Activated CD4-positive, CD25-positive, alpha-beta regulatory T cell (primary cell): ENCODE data around the gene SLC22A17.
"Not testable (repeated sequence)": the region's sequence is repeated elsewhere in the genome, so short reads cannot be mapped to it uniquely, and the experiment has no call there.

Source experiments
- DNase-seq, 4 experiments: peaks; one replicate each; lab custom pipeline; 2025; lab: John Stamatoyannopoulos, UW

The SLC22A17 gene

GRCh38 chr14:23352506-23353432 lies at the start of gene SLC22A17:
Gene SLC22A17 (minus strand): TSS chr14:23352887.
- peak in 3 of 4 experiments; percentile 9 to 24 (median 14) for DNase-seq

- no peak for DNase-seq
These were observed 48.6 kb upstream of the SLC22A17 start for GRCh38 chr14:23401291-23401690.

DNA sequence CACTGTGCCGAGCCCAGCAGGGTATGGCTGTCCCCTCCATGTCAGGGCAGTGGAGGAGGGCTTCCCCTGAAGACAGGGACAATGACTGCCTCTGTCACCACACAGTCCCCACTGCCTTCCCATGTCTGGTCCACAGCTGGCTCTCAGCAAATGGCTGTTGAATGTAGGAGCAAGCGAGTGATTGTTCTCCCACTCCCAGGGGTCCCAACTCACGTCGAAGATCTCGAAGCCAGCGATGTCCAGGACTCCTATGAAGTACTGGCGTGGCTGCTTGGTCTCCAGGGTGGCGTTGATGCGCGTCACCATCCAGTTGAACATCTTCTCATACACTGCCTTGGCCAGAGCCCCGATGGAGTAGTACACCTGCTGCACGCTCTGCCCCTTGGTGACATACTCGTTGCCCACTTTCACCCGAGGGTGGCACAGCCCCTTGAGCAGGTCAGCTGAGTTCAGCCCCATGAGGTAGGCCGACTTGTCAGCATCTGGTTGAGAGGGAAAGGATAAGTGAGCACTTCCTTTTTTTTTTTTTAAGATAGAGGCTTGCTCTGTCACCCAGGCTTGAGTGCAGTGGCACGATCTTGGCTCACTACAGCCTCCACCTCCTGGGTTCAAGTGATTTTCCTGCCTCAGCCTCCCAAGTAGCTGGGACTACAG lies 47.9 kb upstream of the SLC22A17 start:
- DNase-seq, result not testable (repeated sequence)

DNA sequence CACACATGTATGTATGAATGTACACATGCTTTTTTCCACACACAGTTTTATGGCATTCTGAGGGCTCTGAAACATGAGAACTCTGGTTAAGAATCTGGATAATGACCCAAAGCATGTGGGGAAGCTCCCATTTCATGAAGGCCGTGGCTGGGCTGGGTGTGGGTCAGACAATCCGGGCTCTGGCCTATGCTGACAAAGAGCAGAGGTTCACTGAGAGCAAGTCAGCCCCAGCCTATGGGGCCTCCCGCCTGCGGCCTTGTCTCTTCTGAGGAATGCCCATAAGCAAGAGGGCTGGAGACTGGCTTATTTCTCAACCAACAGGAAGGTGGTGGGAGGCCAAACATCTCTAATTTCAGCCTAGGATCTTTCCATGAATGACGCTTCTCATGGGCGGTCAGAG lies 46.9 kb upstream of the SLC22A17 start:
- no peak for DNase-seq

- no peak for DNase-seq
These were observed 46.4 kb upstream of the SLC22A17 start for GRCh38 chr14:23399136-23399535.

GRCh38 chr14:23398348-23398747 lies 45.7 kb upstream of the SLC22A17 start:
- DNase-seq, result no peak

- DNase-seq, result no peak
These were observed 44.2 kb upstream of the SLC22A17 start for GRCh38 chr14:23396781-23397407.

DNA sequence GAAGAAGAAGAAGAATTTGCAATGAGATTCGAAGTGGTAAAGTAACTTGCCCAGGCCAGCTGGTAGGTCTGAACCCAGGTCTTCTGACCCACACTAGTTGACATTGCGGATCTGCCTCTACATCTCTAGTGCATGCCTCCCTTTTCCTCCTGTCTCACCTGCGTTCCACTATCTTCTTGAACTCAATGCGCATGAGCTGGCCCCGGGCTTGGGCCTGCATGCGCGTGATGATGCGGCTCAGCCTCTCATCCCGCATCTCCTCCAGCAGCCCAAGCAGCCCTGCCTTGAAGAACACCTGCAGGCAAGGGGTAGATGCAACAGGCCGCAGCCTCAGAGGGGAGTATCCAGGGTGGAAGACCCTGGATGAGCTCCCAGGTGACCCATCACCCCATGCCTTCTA lies 43.4 kb upstream of the SLC22A17 start:
- DNase-seq, result no peak

DNA sequence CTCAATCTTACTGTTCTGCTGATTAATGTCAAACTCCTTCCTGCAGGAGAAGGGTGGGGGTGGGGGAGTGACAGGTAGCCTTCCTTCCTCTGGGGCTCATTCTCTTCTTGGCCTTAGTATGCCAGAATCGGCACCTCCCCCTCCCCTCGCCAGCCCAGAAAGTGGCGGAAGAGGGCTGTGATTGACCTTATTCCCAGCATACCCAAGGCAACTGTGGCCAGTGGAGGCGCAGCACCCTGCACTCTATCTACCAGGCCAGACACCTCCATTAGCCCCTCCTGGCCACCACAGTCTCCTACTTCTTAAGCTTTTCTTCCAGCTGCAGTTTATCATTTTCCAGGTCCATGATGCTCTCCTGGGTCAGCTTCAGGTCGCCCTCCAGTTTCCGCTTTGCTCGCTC lies 39.9 kb upstream of the SLC22A17 start:
- DNase-seq, result no peak

DNA sequence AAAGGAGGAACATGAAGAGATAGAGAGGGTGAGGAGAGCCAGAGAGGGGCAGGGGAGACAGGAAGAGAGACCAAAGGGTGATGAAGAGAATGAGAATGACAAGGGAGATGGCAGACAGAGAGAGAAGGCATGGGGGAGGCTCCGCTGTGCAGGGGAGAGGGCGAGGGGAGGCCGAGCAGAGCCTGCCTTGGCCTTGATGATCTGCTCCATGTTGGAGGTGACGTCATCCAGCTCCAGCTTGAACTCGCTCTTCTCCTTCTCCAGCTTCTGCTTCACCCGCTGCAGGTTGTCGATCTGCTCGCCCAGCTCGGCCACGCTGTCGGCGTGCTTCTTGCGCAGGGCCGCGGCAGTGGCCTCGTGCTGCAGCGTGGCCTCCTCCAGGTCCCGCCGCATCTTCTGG lies 37.2 kb upstream of the SLC22A17 start:
- not testable (repeated sequence) for DNase-seq

DNA sequence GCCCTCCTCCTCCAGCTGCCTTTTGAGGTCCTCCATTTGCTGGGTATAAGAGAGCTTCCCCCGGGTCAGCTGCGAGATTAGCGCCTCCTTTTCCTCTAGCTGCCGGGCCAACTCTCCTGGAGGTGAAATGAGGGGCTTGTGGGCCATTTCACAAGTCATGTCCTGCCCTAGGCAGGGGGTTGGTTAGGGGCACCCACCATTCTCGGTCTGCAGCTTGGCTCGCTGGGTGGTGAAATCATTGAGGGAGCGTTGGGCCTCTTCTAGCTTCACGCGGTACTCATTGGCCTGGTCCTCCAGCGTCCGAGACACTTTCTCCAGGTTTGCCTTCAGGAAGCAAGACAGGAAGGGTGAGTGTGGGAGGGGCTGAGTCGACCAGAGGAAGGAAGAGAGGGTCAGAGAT lies 36.7 kb upstream of the SLC22A17 start:
- no peak for DNase-seq

GRCh38 chr14:23388996-23389395 lies 36.3 kb upstream of the SLC22A17 start:
- DNase-seq, result no peak

- no peak for DNase-seq
These were observed 35.5 kb upstream of the SLC22A17 start for GRCh38 chr14:23387916-23388882.

GRCh38 chr14:23386999-23387398 lies 34.3 kb upstream of the SLC22A17 start:
- DNase-seq, result no peak

DNA sequence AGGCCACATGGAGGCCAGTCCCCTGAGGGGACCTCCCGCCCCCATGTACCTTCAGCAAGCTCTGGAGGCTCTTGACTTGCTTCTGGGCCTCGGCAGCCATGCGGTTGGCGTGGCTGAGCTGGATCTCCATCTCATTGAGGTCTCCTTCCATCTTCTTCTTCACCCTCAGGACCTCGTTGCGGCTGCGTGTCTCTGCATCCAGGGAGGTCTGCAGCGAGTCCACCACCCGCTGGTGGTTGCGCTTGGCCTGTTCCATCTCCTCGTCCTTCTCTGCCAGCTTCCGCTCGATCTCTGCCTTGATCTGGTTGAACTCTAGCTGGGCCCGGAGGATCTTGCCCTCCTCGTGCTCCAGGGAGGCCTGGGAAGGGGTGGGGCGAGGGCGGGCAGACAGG lies 33.6 kb upstream of the SLC22A17 start:
- DNase-seq, result not testable (repeated sequence)

DNA sequence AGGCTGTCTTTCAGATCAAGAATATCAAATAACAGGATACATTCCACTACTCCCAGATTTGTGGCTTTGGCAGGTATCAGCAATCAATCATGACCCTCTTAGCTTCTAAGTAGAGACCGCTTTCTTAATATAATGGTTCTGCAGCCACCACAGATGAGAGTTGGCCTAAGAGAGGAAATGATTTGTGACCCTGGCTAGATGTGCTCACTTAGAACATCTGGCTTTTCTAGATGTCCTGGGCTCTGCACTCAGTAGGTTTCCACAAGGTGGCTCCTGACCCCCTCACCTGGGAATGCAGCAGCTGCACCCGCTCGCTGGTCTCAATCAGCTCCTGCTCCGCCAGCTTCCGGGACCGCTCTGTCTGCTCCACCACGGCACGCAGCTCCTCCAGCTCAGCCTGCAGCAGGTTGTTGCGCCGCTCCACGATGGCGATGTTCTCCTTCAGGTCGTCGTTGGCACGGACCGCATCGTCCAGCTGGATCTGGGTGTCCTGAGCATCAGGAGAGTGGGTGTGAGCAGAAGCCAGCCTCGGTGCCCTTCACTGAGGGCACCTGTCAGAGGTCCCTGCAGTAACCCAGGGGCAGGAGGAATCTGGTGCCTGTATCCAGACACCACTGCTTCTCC lies 33.1 kb upstream of the SLC22A17 start:
- DNase-seq, result no peak

- no peak for DNase-seq
These were observed 32.6 kb upstream of the SLC22A17 start for GRCh38 chr14:23385244-23385641.

- no peak for DNase-seq
These were observed 31.8 kb upstream of the SLC22A17 start for GRCh38 chr14:23384364-23385080.

- no peak for DNase-seq
These were observed 30.2 kb upstream of the SLC22A17 start for GRCh38 chr14:23382731-23383440.

GRCh38 chr14:23382276-23382675 lies 29.6 kb upstream of the SLC22A17 start:
- DNase-seq, result no peak
